Hepatocyte (in vitro differentiated cells): ENCODE data around the gene PPP3CA.

Experiments
- EZH2 ChIP-seq: fragments of 200-600 bp; sonication (generic); IDR thresholded peaks from 2 replicates; pipeline ENCODE4 v1.6.1; 2016; ENCODE audit warnings: antibody characterized with exemption, mild to moderate bottlenecking, borderline replicate concordance
- EZH2phosphoT487 ChIP-seq: fragments of 200-600 bp; sonication (generic); IDR thresholded peaks from one replicate; pipeline ENCODE4 v1.6.1; 2018; ENCODE audit warnings: antibody characterized with exemption, mild to moderate bottlenecking, low read depth, moderate library complexity; ENCODE audit not compliant: unreplicated experiment, severe bottlenecking
- TF ChIP-seq, protein P1 (sequence below): fragments of 200-600 bp; sonication (generic); IDR thresholded peaks from 2 replicates; pipeline ENCODE4 v1.5.1; 2016; ENCODE audit warnings: antibody characterized with exemption, mild to moderate bottlenecking; ENCODE audit not compliant: poor library complexity

DNA sequence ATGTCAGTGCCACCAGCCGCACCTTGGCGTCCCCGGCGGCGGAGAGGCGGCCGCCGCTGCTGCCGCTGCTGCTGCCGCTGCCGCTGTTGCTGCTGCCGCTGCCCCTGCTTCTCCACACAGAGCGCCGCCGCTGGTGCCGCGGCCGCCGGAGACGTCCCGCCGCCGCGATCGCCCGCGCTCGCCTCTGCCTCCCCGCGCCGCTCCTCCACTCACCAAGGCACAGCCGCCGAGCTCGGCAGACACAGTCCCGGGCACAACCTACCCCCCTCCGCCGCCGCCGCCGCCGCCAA lies at the start of gene PPP3CA:
- TF ChIP-seq, protein P1, sequence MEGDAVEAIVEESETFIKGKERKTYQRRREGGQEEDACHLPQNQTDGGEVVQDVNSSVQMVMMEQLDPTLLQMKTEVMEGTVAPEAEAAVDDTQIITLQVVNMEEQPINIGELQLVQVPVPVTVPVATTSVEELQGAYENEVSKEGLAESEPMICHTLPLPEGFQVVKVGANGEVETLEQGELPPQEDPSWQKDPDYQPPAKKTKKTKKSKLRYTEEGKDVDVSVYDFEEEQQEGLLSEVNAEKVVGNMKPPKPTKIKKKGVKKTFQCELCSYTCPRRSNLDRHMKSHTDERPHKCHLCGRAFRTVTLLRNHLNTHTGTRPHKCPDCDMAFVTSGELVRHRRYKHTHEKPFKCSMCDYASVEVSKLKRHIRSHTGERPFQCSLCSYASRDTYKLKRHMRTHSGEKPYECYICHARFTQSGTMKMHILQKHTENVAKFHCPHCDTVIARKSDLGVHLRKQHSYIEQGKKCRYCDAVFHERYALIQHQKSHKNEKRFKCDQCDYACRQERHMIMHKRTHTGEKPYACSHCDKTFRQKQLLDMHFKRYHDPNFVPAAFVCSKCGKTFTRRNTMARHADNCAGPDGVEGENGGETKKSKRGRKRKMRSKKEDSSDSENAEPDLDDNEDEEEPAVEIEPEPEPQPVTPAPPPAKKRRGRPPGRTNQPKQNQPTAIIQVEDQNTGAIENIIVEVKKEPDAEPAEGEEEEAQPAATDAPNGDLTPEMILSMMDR = peak; percentile 3
- no peak for TF ChIP-seq EZH2
- no peak for TF ChIP-seq EZH2phosphoT487
